Measurements from ENCODE around the gene TMC1. TPM values are rescaled to one million over a fixed set of nuclear protein-coding genes. Genes with fewer than 3 reads are reported as not detected.

Gene TMC1
- total and polyA plus RNA-seq, 2 of the 8 experiments (the other 6 are each of a cell fraction or from before 2014, with no cell fraction given): 0.95 to 0.98 TPM

- Histone ChIP-seq H3K9me3 (ENCODE audit: insufficient read depth in 2 of 2, low read depth in 1 of 2, low read length in 1 of 2) (peaks cover 0 to 3% of the 10 kb centered on the region in 2 experiments; a peak in 1 of 4 replicates), H3K18ac (ENCODE audit: extremely low read depth, low read length) (no peak overlapping the region), H3K23me2 (ENCODE audit: low read depth, low read length) (no peaks in the 10 kb centered on the region), H4K20me1 (replicated peaks in 1 of 2; ENCODE audit: control insufficient read depth in 1 of 2, insufficient read depth in 2 of 2, low read length in 2 of 2) (no peaks in the 10 kb centered on the region), H3K27me3 (replicated peaks in 1 of 4; ENCODE audit: control insufficient read depth in 3 of 4, extremely low read depth in 1 of 4, insufficient read depth in 3 of 4, low read length in 3 of 4) (no peaks in the 10 kb centered on the region), H2BK12ac (ENCODE audit: low read depth, low read length) (no peak overlapping the region), H3K9ac (replicated peaks in 1 of 4; ENCODE audit: extremely low read depth in 1 of 4, low read depth in 3 of 4, low read length in 3 of 4) (no peak overlapping the region), H3K27ac (ENCODE audit: low read depth, low read length) (no peak overlapping the region), H2BK20ac (ENCODE audit: low read length) (no peak overlapping the region), H3K4me2 (ENCODE audit: insufficient read depth in 1 of 2, low read depth in 2 of 2, low read length in 2 of 2) (no peak overlapping the region), H3K79me2 (ENCODE audit: control insufficient read depth in 1 of 2, insufficient read depth in 2 of 2, low read length in 2 of 2) (no peaks in the 10 kb centered on the region), H4K5ac (ENCODE audit: insufficient read length, low read depth, low read length) (no peak overlapping the region), H3K14ac (ENCODE audit: insufficient read length) (no peak overlapping the region), H3K79me1 (ENCODE audit: low read depth, low read length) (no peaks in the 10 kb centered on the region), H4K8ac (ENCODE audit: extremely low read depth, insufficient read depth, low read length) (no peak overlapping the region), H3K56ac (replicated peaks; ENCODE audit: insufficient read length, low read depth, low read length) (no peak overlapping the region), H3K4ac (replicated peaks; ENCODE audit: insufficient read length, low read depth, low read length) (no peak overlapping the region), H2BK120ac (replicated peaks; ENCODE audit: low read depth, low read length) (no peak overlapping the region), H2AFZ (ENCODE audit: low read length) (no peak overlapping the region), H2AK5ac (ENCODE audit: low read depth, low read length) (no peak overlapping the region), H3K4me3 (ENCODE audit: extremely low read depth in 1 of 4, insufficient read depth in 2 of 4, low read depth in 3 of 4, low read length in 4 of 4) (no peak overlapping the region), H2BK5ac (ENCODE audit: low read depth, low read length) (no peak overlapping the region), H3K4me1 (replicated peaks in 1 of 4; ENCODE audit: control insufficient read depth in 3 of 4, insufficient read depth in 4 of 4, low read length in 3 of 4) (no peaks in the 10 kb centered on the region), H3K36me3 (ENCODE audit: control insufficient read depth in 2 of 4, insufficient read depth in 4 of 4, low read length in 3 of 4) (no peaks in the 10 kb centered on the region), H2BK15ac (ENCODE audit: low read length) (no peak overlapping the region), H3K23ac (ENCODE audit: insufficient read length) (no peak overlapping the region), H4K91ac (replicated peaks; ENCODE audit: insufficient read length, low read length) (no peak overlapping the region)
- POLR2A ChIA-PET (ENCODE audit: partially characterized antibody): no interaction called here
- no peak for DNase-seq (ENCODE audit: low read depth in 1 of 2, low spot score in 2 of 2)
- FAIRE-seq: no peak
- WGBS, 2 experiments (ENCODE audit: extremely low coverage in 1 of 2, insufficient coverage in 1 of 2, insufficient read length in 1 of 2, insufficient replicate concordance in 2 of 2, low coverage in 1 of 2, low lambda C conversion rate in 2 of 2, missing lambda C conversion rate in 1 of 2): 89% methylated on average over 3 of the region's 3 CpGs; no CpG with 5 or more reads in 1 of the 2 experiments
- CTCF ChIA-PET (ENCODE audit: partially characterized antibody): interaction anchor here (1.4 kb wide), 1 partner anchor 224 kb away, joined by 3 read pairs; no protein-coding TSS in a partner anchor
- no peak for TF ChIP-seq ATF2 (IDR thresholded peaks at IDR 0.05; ENCODE audit: low read length)
- TF ChIP-seq SP4 (IDR thresholded peaks at IDR 0.05; ENCODE audit: low read length): no peak
- no peak for TF ChIP-seq CHD2 (IDR thresholded peaks at IDR 0.05; ENCODE audit: low read length)
- no peak for TF ChIP-seq KDM1A (IDR thresholded peaks at IDR 0.05; ENCODE audit: borderline replicate concordance, low read length)
- TF ChIP-seq TCF12 (IDR thresholded peaks at IDR 0.05; ENCODE audit: low read depth, low read length): no peak
- TF ChIP-seq RFX5 (IDR thresholded peaks at IDR 0.05; ENCODE audit: borderline replicate concordance, low read depth, low read length): no peak
- no peak for TF ChIP-seq EZH2 (IDR thresholded peaks at IDR 0.05; ENCODE audit: low read depth, low read length, severe bottlenecking)
- no peak for TF ChIP-seq MAX (IDR thresholded peaks at IDR 0.05)
- TF ChIP-seq KDM4A (IDR thresholded peaks at IDR 0.05; ENCODE audit: low read depth, low read length, severe bottlenecking): no peak
- no peak for TF ChIP-seq HDAC6 (IDR thresholded peaks at IDR 0.05; ENCODE audit: low read depth, low read length)
- TF ChIP-seq POU5F1 (IDR thresholded peaks at IDR 0.05; ENCODE audit: low read depth, low read length): no peak
- TF ChIP-seq NRF1 (IDR thresholded peaks at IDR 0.05; ENCODE audit: low read depth, low read length): no peak
- TF ChIP-seq SRF (IDR thresholded peaks at IDR 0.05; ENCODE audit: low read depth, low read length): no peak
- no peak for TF ChIP-seq CEBPB (IDR thresholded peaks at IDR 0.05; ENCODE audit: low read depth, low read length)
Observed at GRCh38 chr9:72883875-72884274, 362.5 kb downstream of the TMC1 start.

Measured in H1 (cell line).